Liver (tissue), 9 donors: ENCODE measurements around the gene ATG9A. TPM values are rescaled to one million over a fixed set of nuclear protein-coding genes. Genes with fewer than 3 reads are reported as not detected.

Experiments used
- DNase-seq: peaks from one replicate; pipeline ENCODE4 v3.0.0-alpha.2; 2017; ENCODE audit warnings: low spot score
- H3K27ac ChIP-seq, 2 donors: one replicate each; pipeline ENCODE4 v1.7.0; 2013; ENCODE audit warnings: inconsistent platforms in 2 of 2, low read length in 2 of 2, control low read depth in 1 of 2, low read depth in 1 of 2, mild to moderate bottlenecking in 1 of 2
- H3K27me3 ChIP-seq, 4 donors: one replicate each; pipeline versions ENCODE4 v1.6.1 to v1.7.0; 2013; ENCODE audit warnings: low read length in 3 of 4, inconsistent platforms in 1 of 4, mild to moderate bottlenecking in 1 of 4, moderate library complexity in 1 of 4; ENCODE audit not compliant: control insufficient read depth in 4 of 4, insufficient read depth in 4 of 4
- H3K36me3 ChIP-seq, 4 donors: one replicate each; pipeline versions ENCODE4 v1.6.1 to v1.7.0; 2013; ENCODE audit warnings: low read length in 3 of 4, mild to moderate bottlenecking in 3 of 4, low read depth in 1 of 4, moderate library complexity in 1 of 4; ENCODE audit not compliant: control insufficient read depth in 4 of 4, insufficient read depth in 3 of 4
- H3K4me1 ChIP-seq, 4 donors: one replicate each; pipeline versions ENCODE4 v1.6.1 to v1.7.0; 2013; ENCODE audit warnings: low read length in 3 of 4, mild to moderate bottlenecking in 3 of 4, moderate library complexity in 1 of 4; ENCODE audit not compliant: control insufficient read depth in 4 of 4, insufficient read depth in 4 of 4
- H3K4me3 ChIP-seq, 3 donors: one replicate each; pipeline versions ENCODE4 v1.6.1 to v1.7.0; 2013; ENCODE audit warnings: low read length in 3 of 3, control low read depth in 1 of 3, low read depth in 1 of 3, mild to moderate bottlenecking in 1 of 3
- H3K9ac ChIP-seq, 2 donors: one replicate each; pipeline ENCODE4 v1.7.0; 2013; ENCODE audit warnings: low read length in 2 of 2, mild to moderate bottlenecking in 2 of 2, moderate library complexity in 2 of 2, control low read depth in 1 of 2, low read depth in 1 of 2
- H3K9me3 ChIP-seq, 4 donors: one replicate each; pipeline versions ENCODE4 v1.6.1 to v1.7.0; 2013; ENCODE audit warnings: low read length in 3 of 4; ENCODE audit not compliant: control insufficient read depth in 4 of 4
- ATF3 ChIP-seq: IDR thresholded peaks from 2 replicates; pipeline ENCODE4 v1.6.1; 2016; ENCODE audit warnings: antibody characterized with exemption
- FOXA1 ChIP-seq: IDR thresholded peaks from 2 replicates; pipeline ENCODE4 v1.6.1; 2016; ENCODE audit warnings: antibody characterized with exemption
- GABPA ChIP-seq, 2 donors: IDR thresholded peaks in 1 of 2; conservative IDR thresholded peaks in 1 of 2; 2 replicates each; pipeline ENCODE4 v1.6.1; 2016; ENCODE audit warnings: antibody characterized with exemption in 2 of 2, mild to moderate bottlenecking in 1 of 2, moderate library complexity in 1 of 2
- HNF4A ChIP-seq, 2 donors: conservative IDR thresholded peaks; 2 replicates each; pipeline ENCODE4 v1.6.1; 2016; ENCODE audit warnings: antibody characterized with exemption in 2 of 2, mild to moderate bottlenecking in 2 of 2
- HNF4G ChIP-seq: IDR thresholded peaks from 2 replicates; pipeline ENCODE4 v1.6.1; 2016; ENCODE audit warnings: antibody characterized with exemption
- NR2F2 ChIP-seq: IDR thresholded peaks from 2 replicates; pipeline ENCODE4 v1.6.1; 2016; ENCODE audit warnings: antibody characterized with exemption
- RAD21 ChIP-seq, 2 donors: IDR thresholded peaks; 2 replicates each; pipeline ENCODE4 v1.6.1; 2016; ENCODE audit warnings: antibody characterized with exemption in 2 of 2, mild to moderate bottlenecking in 2 of 2
- REST ChIP-seq: IDR thresholded peaks from 2 replicates; pipeline ENCODE4 v1.6.1; 2016; ENCODE audit warnings: antibody characterized with exemption, mild to moderate bottlenecking
- RXRA ChIP-seq, 2 donors: IDR thresholded peaks; 2 replicates each; pipeline ENCODE4 v1.6.1; 2017 to 2018; ENCODE audit warnings: antibody characterized with exemption in 2 of 2, mild to moderate bottlenecking in 1 of 2
- WGBS: extraction: QIAGEN DNeasy Blood & Tissue Kit; methylation state at CpG from one replicate; pipeline ENCODE4 v1.1.7; 2013; 5-methylcytosine and 5-hydroxymethylcytosine counted together
- polyA plus RNA-seq, 2 donors: library from polyadenylated mRNA; stranded (reverse) in 1 of 2; unstranded in 1 of 2; fragments of 200-250 nt in 1 of 2; fragments of >200 nt in 1 of 2; fragmentation: Nextera tagmentation in 1 of 2; extraction: Ambion mirVana in 1 of 2; gene quantifications; one replicate each; pipeline versions ENCODE4 v1.2.1 to v1.2.3, GENCODE V29; 2013 to 2015
- total RNA-seq, 2 donors: library from RNA; depleted of rRNA; stranded (reverse); fragments of >200 nt; gene quantifications; one replicate each; pipeline ENCODE4 v1.2.3, GENCODE V29; 2014
- TF ChIP-seq, protein P1 (sequence below): IDR thresholded peaks from 2 replicates; pipeline ENCODE4 v1.6.1; 2016; ENCODE audit warnings: antibody characterized with exemption
- donor health status: healthy.
- donor health status: healthy.
- donor health status: healthy.
- donor health status: healthy.
- donor health status: healthy.

Gene ATG9A
- total and polyA plus RNA-seq, 4 donors = 24.3 to 68.1 (median 37.9) TPM

- no peaks in the 10 kb centered on the region for H3K9me3 ChIP-seq
- no peak for TF ChIP-seq REST
- TF ChIP-seq NR2F2 = no peak
- TF ChIP-seq RAD21 (IDR thresholded peaks at IDR 0.05) = no peak
- no peak for TF ChIP-seq ATF3
- no peak for TF ChIP-seq GABPA (IDR thresholded peaks at IDR 0.05 in 1 of 2, conservative IDR thresholded peaks at IDR 0.05 in 1 of 2)
- TF ChIP-seq, protein P1, sequence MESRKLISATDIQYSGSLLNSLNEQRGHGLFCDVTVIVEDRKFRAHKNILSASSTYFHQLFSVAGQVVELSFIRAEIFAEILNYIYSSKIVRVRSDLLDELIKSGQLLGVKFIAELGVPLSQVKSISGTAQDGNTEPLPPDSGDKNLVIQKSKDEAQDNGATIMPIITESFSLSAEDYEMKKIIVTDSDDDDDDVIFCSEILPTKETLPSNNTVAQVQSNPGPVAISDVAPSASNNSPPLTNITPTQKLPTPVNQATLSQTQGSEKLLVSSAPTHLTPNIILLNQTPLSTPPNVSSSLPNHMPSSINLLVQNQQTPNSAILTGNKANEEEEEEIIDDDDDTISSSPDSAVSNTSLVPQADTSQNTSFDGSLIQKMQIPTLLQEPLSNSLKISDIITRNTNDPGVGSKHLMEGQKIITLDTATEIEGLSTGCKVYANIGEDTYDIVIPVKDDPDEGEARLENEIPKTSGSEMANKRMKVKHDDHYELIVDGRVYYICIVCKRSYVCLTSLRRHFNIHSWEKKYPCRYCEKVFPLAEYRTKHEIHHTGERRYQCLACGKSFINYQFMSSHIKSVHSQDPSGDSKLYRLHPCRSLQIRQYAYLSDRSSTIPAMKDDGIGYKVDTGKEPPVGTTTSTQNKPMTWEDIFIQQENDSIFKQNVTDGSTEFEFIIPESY = no peak
- no peak for TF ChIP-seq HNF4G
- no peak for TF ChIP-seq HNF4A (conservative IDR thresholded peaks at IDR 0.05)
- H3K27me3 ChIP-seq = no peaks in the 10 kb centered on the region
- peak; percentile 20 for DNase-seq
- H3K4me3 ChIP-seq = no peak overlapping the region
- H3K36me3 ChIP-seq = peaks cover 16 to 48% (median 38%) of the 10 kb centered on the region in 4 donors
- 97% methylated on average over 2 of the region's 2 CpGs for WGBS
- H3K27ac ChIP-seq = no peak overlapping the region
- H3K4me1 ChIP-seq = peaks cover 0 to 9% (median 6%) of the 10 kb centered on the region in 4 donors
- no peak overlapping the region for H3K9ac ChIP-seq
Observed at GRCh38 chr2:219184121-219184520, 45.3 kb downstream of the ATG9A start.

- Histone ChIP-seq H3K9me3 (no peaks in the 10 kb centered on the region), H3K9ac (no peak overlapping the region), H3K27ac (no peak overlapping the region), H3K36me3 (peaks cover 16 to 48% (median 38%) of the 10 kb centered on the region in 4 donors), H3K4me3 (no peak overlapping the region), H3K4me1 (peaks cover 0 to 15% (median 12%) of the 10 kb centered on the region in 4 donors), H3K27me3 (no peaks in the 10 kb centered on the region)
- 87% methylated on average over 6 of the region's 6 CpGs for WGBS
- no peak for TF ChIP-seq REST
- TF ChIP-seq FOXA1 = no peak
- TF ChIP-seq RXRA (IDR thresholded peaks at IDR 0.05) = no peak
- DNase-seq = peak; percentile 30
Observed at GRCh38 chr2:219183151-219183772, 46.2 kb downstream of the ATG9A start.
